Measurements from ENCODE around the gene CLCN3. TPM values are rescaled to one million over a fixed set of nuclear protein-coding genes. Genes with fewer than 3 reads are reported as not detected.
"Not testable (repeated sequence)": the region's sequence is repeated elsewhere in the genome, so short reads cannot be mapped to it uniquely, and the experiment has no call there.

CLCN3 gene
- total RNA-seq, 1 experiment from 2014 or later: 56.0 TPM

DNA sequence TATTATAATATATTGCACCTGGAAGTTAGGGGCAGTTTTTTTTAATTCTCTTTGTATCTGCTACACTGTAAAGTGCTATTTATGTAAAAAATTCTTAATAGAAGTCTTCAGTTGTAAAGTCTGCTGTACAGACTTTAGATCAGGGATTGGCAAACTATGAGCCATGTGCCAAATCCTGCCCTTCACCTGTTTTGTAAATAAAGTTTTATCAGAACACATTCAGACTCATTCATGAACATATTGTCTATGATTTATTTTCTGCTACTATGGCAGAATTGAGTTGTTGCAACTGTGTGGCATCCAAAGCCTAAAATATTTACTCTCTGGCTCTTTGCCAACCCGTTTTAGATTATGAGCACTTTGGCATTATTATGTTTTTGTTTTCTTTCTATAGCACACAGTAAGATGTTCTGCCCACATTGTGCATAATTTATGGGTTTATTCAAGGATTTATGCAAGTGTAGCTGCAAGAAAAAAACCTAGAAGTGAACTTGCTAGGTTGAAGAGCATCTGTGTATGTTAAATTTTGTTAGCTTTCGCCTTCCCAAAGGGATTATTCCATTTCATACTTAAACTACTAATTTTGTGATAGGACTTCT, 56.9 kb downstream of the CLCN3 start:
- H3K4me3 Mint-ChIP-seq (ENCODE audit: unreplicated experiment): no peak overlapping the region
- ChIA-PET CTCF (no interaction called here), POLR2A (interaction anchor here (0.7 to 2.6 kb wide), 3 partner anchors 16 to 57 kb away, joined by 3 to 13 read pairs (median 3); partner anchors contain the start of gene CLCN3)
- DNase-seq (ENCODE audit: unreplicated experiment): no peak
- H3K27ac Mint-ChIP-seq (ENCODE audit: low read depth, unreplicated experiment): no peak overlapping the region
- no TSS peak for BruUV-seq (replicated peaks)
- H3K27me3 Mint-ChIP-seq (ENCODE audit: insufficient read depth, unreplicated experiment): no peaks in the 10 kb centered on the region
- intact Hi-C loops (cut with micrococcal nuclease): no loop called here
- no peaks in the 10 kb centered on the region for H3K9me3 Mint-ChIP-seq (ENCODE audit: unreplicated experiment)
- H3K36me3 Mint-ChIP-seq (ENCODE audit: insufficient read depth, unreplicated experiment): peaks cover 23% of the 10 kb centered on the region
- no peaks in the 10 kb centered on the region for H3K4me1 Mint-ChIP-seq (ENCODE audit: insufficient read depth, unreplicated experiment)
- TF ChIP-seq, protein P1, sequence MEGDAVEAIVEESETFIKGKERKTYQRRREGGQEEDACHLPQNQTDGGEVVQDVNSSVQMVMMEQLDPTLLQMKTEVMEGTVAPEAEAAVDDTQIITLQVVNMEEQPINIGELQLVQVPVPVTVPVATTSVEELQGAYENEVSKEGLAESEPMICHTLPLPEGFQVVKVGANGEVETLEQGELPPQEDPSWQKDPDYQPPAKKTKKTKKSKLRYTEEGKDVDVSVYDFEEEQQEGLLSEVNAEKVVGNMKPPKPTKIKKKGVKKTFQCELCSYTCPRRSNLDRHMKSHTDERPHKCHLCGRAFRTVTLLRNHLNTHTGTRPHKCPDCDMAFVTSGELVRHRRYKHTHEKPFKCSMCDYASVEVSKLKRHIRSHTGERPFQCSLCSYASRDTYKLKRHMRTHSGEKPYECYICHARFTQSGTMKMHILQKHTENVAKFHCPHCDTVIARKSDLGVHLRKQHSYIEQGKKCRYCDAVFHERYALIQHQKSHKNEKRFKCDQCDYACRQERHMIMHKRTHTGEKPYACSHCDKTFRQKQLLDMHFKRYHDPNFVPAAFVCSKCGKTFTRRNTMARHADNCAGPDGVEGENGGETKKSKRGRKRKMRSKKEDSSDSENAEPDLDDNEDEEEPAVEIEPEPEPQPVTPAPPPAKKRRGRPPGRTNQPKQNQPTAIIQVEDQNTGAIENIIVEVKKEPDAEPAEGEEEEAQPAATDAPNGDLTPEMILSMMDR (IDR thresholded peaks at IDR 0.05; ENCODE audit: unreplicated experiment): no peak

DNA sequence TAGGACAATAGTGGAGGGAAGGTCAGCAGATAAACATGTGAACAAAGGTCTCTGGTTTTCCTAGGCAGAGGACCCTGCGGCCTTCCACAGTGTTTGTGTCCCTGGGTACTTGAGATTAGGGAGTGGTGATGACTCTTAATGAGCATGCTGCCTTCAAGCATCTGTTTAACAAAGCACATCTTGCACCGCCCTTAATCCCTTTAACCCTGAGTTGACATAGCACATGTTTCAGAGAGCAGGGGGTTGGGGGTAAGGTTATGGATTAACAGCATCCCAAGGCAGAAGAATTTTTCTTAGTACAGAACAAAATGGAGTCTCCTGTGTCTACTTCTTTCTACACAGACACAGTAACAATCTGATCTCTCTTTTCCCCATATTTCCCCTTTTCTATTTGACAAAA, 58.1 kb downstream of the CLCN3 start:
- intact Hi-C loops (cut with micrococcal nuclease); H3K27ac Mint-ChIP-seq (ENCODE audit: low read depth, unreplicated experiment); H3K4me3 Mint-ChIP-seq (ENCODE audit: unreplicated experiment); DNase-seq (ENCODE audit: unreplicated experiment); H3K4me1 Mint-ChIP-seq (ENCODE audit: insufficient read depth, unreplicated experiment); H3K9me3 Mint-ChIP-seq (ENCODE audit: unreplicated experiment); CTCF ChIA-PET; POLR2A ChIA-PET; H3K27me3 Mint-ChIP-seq (ENCODE audit: insufficient read depth, unreplicated experiment); BruUV-seq (replicated peaks): not testable (repeated sequence)
- peaks cover 30% of the 10 kb centered on the region for H3K36me3 Mint-ChIP-seq (ENCODE audit: insufficient read depth, unreplicated experiment)

DNA sequence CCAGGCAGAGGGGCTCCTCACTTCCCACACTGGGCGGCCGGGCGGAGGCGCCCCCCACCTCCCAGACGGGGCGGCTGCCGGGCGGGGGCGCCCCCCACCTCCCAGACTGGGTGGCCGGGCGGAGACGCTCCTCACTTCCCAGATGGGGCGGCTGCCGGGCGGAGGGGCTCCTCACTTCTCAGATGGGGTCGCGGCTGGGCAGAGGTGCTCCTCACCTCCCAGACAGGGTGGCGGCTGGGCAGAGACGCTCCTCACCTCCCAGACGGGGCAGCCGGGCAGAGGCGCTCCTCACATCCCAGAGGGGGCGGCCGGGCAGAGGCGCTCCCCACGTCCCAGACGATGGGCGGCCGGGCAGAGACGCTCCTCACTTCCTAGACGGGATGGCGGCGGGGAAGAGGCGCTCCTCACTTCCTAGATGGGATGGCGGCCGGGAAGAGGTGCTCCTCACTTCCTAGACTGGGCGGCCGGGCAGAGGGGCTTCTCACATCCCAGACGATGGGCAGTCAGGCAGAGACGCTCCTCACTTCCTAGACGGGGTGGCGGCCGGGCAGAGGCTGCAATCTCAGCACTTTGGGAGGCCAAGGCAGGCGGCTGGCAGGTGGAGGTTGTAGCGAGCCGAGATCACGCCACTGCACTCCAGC, 58.7 kb downstream of the CLCN3 start:
- DNase-seq (ENCODE audit: unreplicated experiment); H3K4me1 Mint-ChIP-seq (ENCODE audit: insufficient read depth, unreplicated experiment); H3K27ac Mint-ChIP-seq (ENCODE audit: low read depth, unreplicated experiment); H3K9me3 Mint-ChIP-seq (ENCODE audit: unreplicated experiment); BruUV-seq (replicated peaks); intact Hi-C loops (cut with micrococcal nuclease); POLR2A ChIA-PET; H3K27me3 Mint-ChIP-seq (ENCODE audit: insufficient read depth, unreplicated experiment); CTCF ChIA-PET; H3K4me3 Mint-ChIP-seq (ENCODE audit: unreplicated experiment): not testable (repeated sequence)
- H3K36me3 Mint-ChIP-seq (ENCODE audit: insufficient read depth, unreplicated experiment): peaks cover 31% of the 10 kb centered on the region

DNA sequence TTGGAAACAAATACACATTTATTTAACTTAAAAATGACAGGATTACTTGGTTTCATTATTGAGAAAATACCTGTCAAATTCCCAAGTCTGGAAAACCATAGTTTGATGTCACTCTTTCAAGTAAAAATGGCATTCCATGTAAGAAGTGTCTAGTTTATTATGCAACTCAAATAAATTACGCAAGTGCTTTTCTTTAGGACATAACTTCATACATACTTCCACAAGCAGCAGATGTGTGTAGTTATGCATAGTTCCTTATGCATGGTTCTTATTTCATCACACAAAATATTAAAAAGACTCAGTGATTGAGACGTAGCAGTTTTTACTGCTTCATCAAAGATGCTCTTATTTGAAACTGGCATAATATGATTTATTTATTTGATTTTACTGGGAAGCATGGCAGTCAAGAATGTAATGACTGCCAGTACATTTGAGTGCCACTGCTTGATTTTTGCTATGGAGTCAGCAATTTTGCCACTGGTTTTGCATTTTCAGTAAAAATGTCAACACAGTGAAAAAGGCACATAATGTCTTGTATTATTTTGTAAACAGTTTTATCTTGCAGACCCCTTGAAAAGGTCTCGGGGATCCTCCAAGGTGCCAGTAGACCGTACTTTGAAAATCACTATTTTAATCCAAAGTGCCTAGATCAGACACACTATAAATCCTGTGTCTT, 62.1 kb downstream of the CLCN3 start:
- TF ChIP-seq, protein P1 (IDR thresholded peaks at IDR 0.05; ENCODE audit: unreplicated experiment): no peak
- ChIA-PET CTCF (interaction anchor here (0.6 kb wide), 1 partner anchor 387 kb away, joined by 3 read pairs; no protein-coding TSS in a partner anchor), POLR2A (interaction anchor here (0.6 to 2.5 kb wide), 4 partner anchors 21 to 69 kb away, joined by 3 to 10 read pairs (median 6); no protein-coding TSS in a partner anchor)
- Mint-ChIP-seq H3K4me3 (ENCODE audit: unreplicated experiment) (no peak overlapping the region), H3K9me3 (ENCODE audit: unreplicated experiment) (no peaks in the 10 kb centered on the region), H3K36me3 (ENCODE audit: insufficient read depth, unreplicated experiment) (peaks cover 36% of the 10 kb centered on the region), H3K27me3 (ENCODE audit: insufficient read depth, unreplicated experiment) (no peaks in the 10 kb centered on the region), H3K27ac (ENCODE audit: low read depth, unreplicated experiment) (no peak overlapping the region), H3K4me1 (ENCODE audit: insufficient read depth, unreplicated experiment) (no peaks in the 10 kb centered on the region)
- intact Hi-C loops (cut with micrococcal nuclease): no loop called here
- BruUV-seq (replicated peaks): no TSS peak
- peak; percentile 33 for DNase-seq (ENCODE audit: unreplicated experiment)

DNA sequence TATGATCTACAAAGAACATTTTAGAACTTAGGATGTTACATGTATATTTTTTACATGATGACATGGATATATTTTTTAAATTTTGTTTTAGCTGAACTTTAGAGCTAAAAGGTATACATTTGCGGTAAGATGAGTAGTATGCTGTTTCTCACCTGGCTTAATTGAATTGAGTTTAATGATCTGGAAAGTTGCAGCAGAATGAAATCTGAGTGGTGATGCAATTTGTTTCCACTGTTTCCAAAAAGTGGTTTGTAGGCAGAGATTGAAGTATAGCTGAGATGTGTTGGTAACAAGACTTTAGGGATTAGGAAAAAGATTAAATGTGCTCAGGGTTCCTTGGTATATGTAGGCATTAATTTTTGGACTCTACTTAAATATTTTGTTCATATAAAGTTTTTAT, 69.3 kb downstream of the CLCN3 start:
- DNase-seq (ENCODE audit: unreplicated experiment): no peak
- CTCF ChIA-PET: no interaction called here
- Mint-ChIP-seq H3K9me3 (ENCODE audit: unreplicated experiment) (no peaks in the 10 kb centered on the region), H3K36me3 (ENCODE audit: insufficient read depth, unreplicated experiment) (peaks cover 43% of the 10 kb centered on the region), H3K27ac (ENCODE audit: low read depth, unreplicated experiment) (no peak overlapping the region), H3K4me3 (ENCODE audit: unreplicated experiment) (no peak overlapping the region), H3K4me1 (ENCODE audit: insufficient read depth, unreplicated experiment) (no peaks in the 10 kb centered on the region), H3K27me3 (ENCODE audit: insufficient read depth, unreplicated experiment) (no peaks in the 10 kb centered on the region)
- intact Hi-C loops (cut with micrococcal nuclease): no loop called here
- BruUV-seq (replicated peaks): no TSS peak
- TF ChIP-seq, protein P1 (IDR thresholded peaks at IDR 0.05; ENCODE audit: unreplicated experiment): no peak
- POLR2A ChIA-PET: interaction anchor here (1.2 kb wide), 1 partner anchor 10 kb away, joined by 3 read pairs; no protein-coding TSS in a partner anchor

Data from MCF 10A (cell line).